IMR-90 (cell line): ENCODE results near the gene PCNX4. TPM values are rescaled to one million over a fixed set of nuclear protein-coding genes. Genes with fewer than 3 reads are reported as not detected.

Experiments
- ATAC-seq: fragments of 200-7000 bp; cut with Tn5 transposase; 2 replicates; pipeline ENCODE4 v1.9.1; 2020; ENCODE audit warnings: low read depth, mild to moderate bottlenecking, moderate library complexity
- BruUV-seq: library from RNA; stranded (reverse); fragments of 400-500 nt; replicated peaks from 2 replicates; lab custom pipeline; 2021; lab: Mats Ljungman, UMichigan
- CTCF ChIA-PET: fragments of 300-600 bp; formaldehyde crosslinking; extraction: SDS; loops from one replicate; lab custom pipeline; 2021; ENCODE audit warnings: antibody characterized with exemption; lab: Yijun Ruan, JAX
- POLR2A ChIA-PET: fragments of 300-600 bp; sonication (Branson Sonifier 250); formaldehyde crosslinking; loops from one replicate; lab custom pipeline; 2022; ENCODE audit warnings: antibody characterized with exemption; ENCODE audit not compliant: unreplicated experiment; lab: Charles Lee
- DNase-seq: peaks from one replicate; pipeline ENCODE4 v3.0.0; 2013
- H2AFZ ChIP-seq: replicated peaks from 2 replicates; pipeline ENCODE3; 2013; ENCODE audit warnings: low read length, mild to moderate bottlenecking; ENCODE audit not compliant: poor library complexity
- H2AK5ac ChIP-seq: 2 replicates; pipeline ENCODE4 v1.6.1; 2013; ENCODE audit warnings: low read depth, low read length, inconsistent platforms
- H2AK9ac ChIP-seq: replicated peaks from 2 replicates; pipeline ENCODE3; 2013; ENCODE audit warnings: mild to moderate bottlenecking, low read depth, low read length, moderate library complexity; ENCODE audit not compliant: poor library complexity
- H2BK120ac ChIP-seq: 2 replicates; pipeline ENCODE4 v1.6.1; 2013; ENCODE audit warnings: low read depth, low read length, inconsistent platforms
- H2BK15ac ChIP-seq: 3 replicates; pipeline ENCODE4 v1.6.1; 2013; ENCODE audit warnings: low read depth, low read length, inconsistent platforms
- H2BK20ac ChIP-seq: 2 replicates; pipeline ENCODE4 v1.6.1; 2013; ENCODE audit warnings: low read depth, mild to moderate bottlenecking, inconsistent platforms, low read length, moderate library complexity
- H2BK5ac ChIP-seq: 2 replicates; pipeline ENCODE4 v1.6.1; 2013; ENCODE audit warnings: mild to moderate bottlenecking, low read depth, low read length, inconsistent platforms; ENCODE audit not compliant: poor library complexity, severe bottlenecking
- H3K14ac ChIP-seq: replicated peaks from 2 replicates; pipeline ENCODE4 v1.6.1; 2013; ENCODE audit warnings: low read depth, low read length, inconsistent platforms
- H3K18ac ChIP-seq: 2 replicates; pipeline ENCODE4 v1.6.1; 2013; ENCODE audit warnings: low read depth, low read length, control low read depth
- H3K23ac ChIP-seq: 2 replicates; pipeline ENCODE4 v1.6.1; 2013; ENCODE audit warnings: low read depth, low read length, inconsistent platforms
- H3K27ac ChIP-seq: 2 replicates; pipeline ENCODE4 v1.5.1; 2013; ENCODE audit warnings: mild to moderate bottlenecking, control low read depth, low read length; ENCODE audit not compliant: insufficient read depth
- H3K27me3 ChIP-seq: 2 replicates; pipeline ENCODE4 v1.6.1; 2013; ENCODE audit warnings: low read length; ENCODE audit not compliant: control insufficient read depth, insufficient read depth
- H3K36me3 ChIP-seq: 2 replicates; pipeline ENCODE4 v1.6.1; 2013; ENCODE audit warnings: low read length, mixed read lengths; ENCODE audit not compliant: control insufficient read depth, insufficient read depth
- H3K4ac ChIP-seq: 2 replicates; pipeline ENCODE4 v1.6.1; 2013; ENCODE audit warnings: low read depth, low read length, inconsistent platforms
- H3K4me1 ChIP-seq: 2 replicates; pipeline ENCODE4 v1.6.1; 2013; ENCODE audit warnings: low read length, mixed read lengths; ENCODE audit not compliant: control insufficient read depth, insufficient read depth
- H3K4me2 ChIP-seq: 2 replicates; pipeline ENCODE4 v1.6.1; 2013; ENCODE audit warnings: low read depth, mild to moderate bottlenecking, control low read depth, low read length, moderate library complexity
- H3K4me3 ChIP-seq: 2 replicates; pipeline ENCODE4 v1.5.1; 2013; ENCODE audit warnings: low read depth, mild to moderate bottlenecking, control low read depth, low read length, moderate library complexity; ENCODE audit not compliant: insufficient read depth
- H3K56ac ChIP-seq: 2 replicates; pipeline ENCODE4 v1.6.1; 2013; ENCODE audit warnings: low read length, inconsistent platforms; ENCODE audit not compliant: insufficient read depth; ENCODE audit errors: extremely low read depth
- H3K79me1 ChIP-seq, 2 experiments: 2 replicates each; pipeline ENCODE4 v1.6.1; 2013; ENCODE audit warnings: low read length in 2 of 2, inconsistent platforms in 1 of 2, low read depth in 1 of 2
- H3K9ac ChIP-seq: 2 replicates; pipeline ENCODE4 v1.6.1; 2013; ENCODE audit warnings: low read depth, low read length, control low read depth
- H3K9me1 ChIP-seq: 2 replicates; pipeline ENCODE4 v1.6.1; 2013; ENCODE audit warnings: low read length, inconsistent platforms; ENCODE audit not compliant: insufficient read depth
- H3K9me3 ChIP-seq: 2 replicates; pipeline ENCODE4 v1.6.1; 2013; ENCODE audit warnings: low read length; ENCODE audit not compliant: control insufficient read depth, insufficient read depth
- H4K20me1 ChIP-seq: 2 replicates; pipeline ENCODE4 v1.6.1; 2013; ENCODE audit warnings: low read length, inconsistent platforms; ENCODE audit not compliant: insufficient read depth
- H4K5ac ChIP-seq: 2 replicates; pipeline ENCODE4 v1.6.1; 2013; ENCODE audit warnings: mild to moderate bottlenecking, low read depth, low read length, control low read depth
- H4K8ac ChIP-seq, 2 experiments: 2 replicates each; pipeline ENCODE4 v1.6.1; 2013; ENCODE audit warnings: low read depth in 2 of 2, low read length in 2 of 2, control low read depth in 1 of 2, inconsistent platforms in 1 of 2
- H4K91ac ChIP-seq: 2 replicates; pipeline ENCODE4 v1.6.1; 2013; ENCODE audit warnings: low read depth, low read length, inconsistent platforms; ENCODE audit not compliant: insufficient read depth
- BHLHE40 ChIP-seq: fragments of 150-350 bp; IDR thresholded peaks from 2 replicates; pipeline ENCODE4 v1.6.1; 2016; ENCODE audit warnings: mild to moderate bottlenecking, low read depth, low read length
- CEBPB ChIP-seq: IDR thresholded peaks from 2 replicates; pipeline ENCODE4 v1.6.1; 2012; ENCODE audit warnings: low read depth, low read length, improper control_type of control experiment
- CHD1 ChIP-seq: IDR thresholded peaks from 2 replicates; pipeline ENCODE4 v1.6.1; 2012; ENCODE audit warnings: low read depth, low read length, improper control_type of control experiment
- CTCF ChIP-seq: conservative IDR thresholded peaks from 2 replicates; pipeline ENCODE4 v1.5.1; 2012; ENCODE audit warnings: mild to moderate bottlenecking, low read depth, low read length, improper control_type of control experiment
- ELK1 ChIP-seq: fragments of 150-350 bp; IDR thresholded peaks from 2 replicates; pipeline ENCODE4 v1.6.1; 2016; ENCODE audit warnings: low read depth, mild to moderate bottlenecking, low read length, moderate library complexity, borderline replicate concordance
- FOS ChIP-seq: fragments of 150-350 bp; IDR thresholded peaks from 2 replicates; pipeline ENCODE4 v1.6.1; 2016; ENCODE audit warnings: low read depth, low read length
- MAFK ChIP-seq: IDR thresholded peaks from 2 replicates; pipeline ENCODE4 v1.6.1; 2012; ENCODE audit warnings: low read depth, low read length, improper control_type of control experiment
- MAZ ChIP-seq: IDR thresholded peaks from 2 replicates; pipeline ENCODE4 v1.6.1; 2012; ENCODE audit warnings: low read depth, mild to moderate bottlenecking, low read length, improper control_type of control experiment, moderate library complexity, borderline replicate concordance
- MXI1 ChIP-seq: IDR thresholded peaks from 2 replicates; pipeline ENCODE4 v1.6.1; 2012; ENCODE audit warnings: low read depth, mild to moderate bottlenecking, low read length, moderate library complexity, borderline replicate concordance
- NFE2L2 ChIP-seq: fragments of 150-350 bp; IDR thresholded peaks from 2 replicates; pipeline ENCODE4 v1.6.1; 2016; ENCODE audit warnings: low read depth, mild to moderate bottlenecking, low read length
- POLR2A ChIP-seq: IDR thresholded peaks from 2 replicates; pipeline ENCODE4 v1.6.1; 2012; ENCODE audit warnings: mild to moderate bottlenecking, low read depth, low read length
- RAD21 ChIP-seq: IDR thresholded peaks from 2 replicates; pipeline ENCODE4 v1.6.1; 2012; ENCODE audit warnings: low read length, improper control_type of control experiment
- RCOR1 ChIP-seq: IDR thresholded peaks from 2 replicates; pipeline ENCODE4 v1.6.1; 2012; ENCODE audit warnings: mild to moderate bottlenecking, low read length, improper control_type of control experiment; ENCODE audit not compliant: insufficient replicate concordance
- RFX5 ChIP-seq: IDR thresholded peaks from 2 replicates; pipeline ENCODE4 v1.8.0; 2012; ENCODE audit warnings: low read depth, mild to moderate bottlenecking, low read length, moderate library complexity
- SMC3 ChIP-seq: fragments of 150-350 bp; IDR thresholded peaks from 2 replicates; pipeline ENCODE4 v1.6.1; 2016; ENCODE audit warnings: low read depth, mild to moderate bottlenecking, antibody characterized with exemption, low read length, moderate library complexity
- WGBS, 2 experiments: methylation state at CpG; one replicate each; pipeline versions ENCODE4 v1.1.5 to v1.1.7; 2013; ENCODE audit warnings: missing lambda C conversion rate in 2 of 2; ENCODE audit not compliant: insufficient read length in 1 of 2; ENCODE audit errors: extremely low coverage in 2 of 2; 5-methylcytosine and 5-hydroxymethylcytosine counted together
- dilution Hi-C: fragments of 300-500 bp; cut with HindIII; formaldehyde crosslinking; loops from one replicate; pipeline ENCODE4 v1.14.3; 2018; ENCODE audit warnings: low sequenced_read_pairs; ENCODE audit not compliant: unreplicated experiment
- in situ Hi-C: fragments of 300-500 bp; cut with MboI; formaldehyde crosslinking; loops from 3 replicates; pipeline ENCODE4 v1.14.3; 2019; ENCODE audit warnings: low sequenced_read_pairs, inconsistent platforms, mixed read lengths
- intact Hi-C: fragments of 100-400 bp; cut with micrococcal nuclease; formaldehyde crosslinking; loops from 2 replicates; pipeline ENCODE4 v1.10.0; 2022
- polyA plus RNA-seq, 3 experiments: library from polyadenylated mRNA; depleted of rRNA; stranded (reverse); fragments of >200 nt; gene quantifications; 2 replicates each; pipeline ENCODE4 v1.2.3, GENCODE V29; 2012; ENCODE audit warnings: low replicate concordance in 1 of 3
- total RNA-seq: library from RNA; depleted of rRNA; stranded (reverse); fragments of >200 nt; gene quantifications from 2 replicates; pipeline ENCODE4 v1.2.3, GENCODE V29; 2012
- TF ChIP-seq, protein P1 (sequence below): fragments of 150-350 bp; IDR thresholded peaks from 2 replicates; pipeline ENCODE4 v1.6.1; 2017; ENCODE audit warnings: mild to moderate bottlenecking, antibody characterized with exemption, low read length, low read depth

PCNX4 gene
- total and polyA plus RNA-seq, 2 of the 4 experiments (the other 2 are of a cell fraction), result 55.4 to 128 TPM

DNA sequence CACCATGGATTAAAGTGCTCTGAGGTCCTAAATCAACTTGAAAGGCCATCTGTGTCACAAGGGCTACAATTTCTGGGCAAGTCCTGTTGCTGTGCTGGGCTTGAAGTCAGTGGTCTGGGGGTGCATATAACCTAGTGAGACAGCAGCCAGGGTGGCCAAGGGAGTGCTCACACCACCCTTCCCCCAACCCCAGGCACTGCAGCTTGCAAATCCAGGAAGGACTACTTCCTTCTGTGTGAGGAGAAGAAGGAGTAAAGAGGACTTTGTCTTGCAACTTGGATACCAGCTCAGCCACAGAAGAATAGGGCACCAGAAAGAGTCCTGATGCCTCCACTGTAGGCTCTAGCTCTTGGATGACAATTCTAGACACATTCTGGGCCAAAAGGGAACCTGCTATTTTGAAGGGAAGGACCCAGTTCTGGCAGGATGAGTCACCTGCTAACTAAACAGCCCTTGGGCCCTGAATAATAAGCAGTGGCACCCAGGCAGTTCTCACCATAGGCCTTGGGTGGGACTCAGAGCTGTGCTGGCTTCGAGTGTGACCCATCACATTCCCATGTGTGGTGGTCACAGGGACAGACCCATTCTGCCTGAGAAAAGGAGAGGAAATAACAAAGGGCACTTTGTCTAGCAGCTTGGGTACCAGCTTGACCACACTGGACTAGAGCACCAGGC lies 106.0 kb downstream of the PCNX4 start:
- H3K14ac ChIP-seq, result no peak overlapping the region
- H4K20me1 ChIP-seq, result no peaks in the 10 kb centered on the region
- H2BK5ac ChIP-seq, result no peak overlapping the region
- no peak overlapping the region for H2BK15ac ChIP-seq
- H2BK20ac ChIP-seq, result no peak overlapping the region
- no peak overlapping the region for H3K4ac ChIP-seq
- WGBS, 2 experiments, result 40% methylated on average over 1 of the region's 1 CpG; no CpG with 5 or more reads in 1 of the 2 experiments
- H2AK5ac ChIP-seq, result no peak overlapping the region
- no peak overlapping the region for H4K91ac ChIP-seq
- no peak overlapping the region for H3K23ac ChIP-seq
- no peaks in the 10 kb centered on the region for H3K4me1 ChIP-seq
- H3K9me3 ChIP-seq, result no peaks in the 10 kb centered on the region
- H4K8ac ChIP-seq, result no peak overlapping the region
- H4K5ac ChIP-seq, result no peak overlapping the region
- no peak overlapping the region for H3K56ac ChIP-seq
- dilution Hi-C loops, result no loop called here
- H3K27ac ChIP-seq, result no peak overlapping the region
- intact Hi-C loops, result no loop called here
- H2AFZ ChIP-seq, result peak overlapping the region; percentile 23
- no peak overlapping the region for H3K9ac ChIP-seq
- peaks cover 5% of the 10 kb centered on the region for H3K27me3 ChIP-seq
- no peak overlapping the region for H2BK120ac ChIP-seq
- H3K4me2 ChIP-seq, result no peak overlapping the region
- DNase-seq (no peak), ATAC-seq (no peak)
- in situ Hi-C loops, result no loop called here
- H3K18ac ChIP-seq, result no peak overlapping the region
- no peaks in the 10 kb centered on the region for H3K9me1 ChIP-seq
- H2AK9ac ChIP-seq, result no peak overlapping the region
- BruUV-seq, result no TSS peak
- no peak overlapping the region for H3K4me3 ChIP-seq
- no peaks in the 10 kb centered on the region for H3K79me1 ChIP-seq
- no peaks in the 10 kb centered on the region for H3K36me3 ChIP-seq
- ChIA-PET POLR2A (no interaction called here), CTCF (no interaction called here)
- TF ChIP-seq RAD21, result no peak
- TF ChIP-seq CHD1, result no peak
- TF ChIP-seq RFX5, result no peak
- TF ChIP-seq MXI1, result no peak
- no peak for TF ChIP-seq BHLHE40
- no peak for TF ChIP-seq MAFK
- TF ChIP-seq CTCF, result no peak
- TF ChIP-seq SMC3, result no peak
- TF ChIP-seq, protein P1, sequence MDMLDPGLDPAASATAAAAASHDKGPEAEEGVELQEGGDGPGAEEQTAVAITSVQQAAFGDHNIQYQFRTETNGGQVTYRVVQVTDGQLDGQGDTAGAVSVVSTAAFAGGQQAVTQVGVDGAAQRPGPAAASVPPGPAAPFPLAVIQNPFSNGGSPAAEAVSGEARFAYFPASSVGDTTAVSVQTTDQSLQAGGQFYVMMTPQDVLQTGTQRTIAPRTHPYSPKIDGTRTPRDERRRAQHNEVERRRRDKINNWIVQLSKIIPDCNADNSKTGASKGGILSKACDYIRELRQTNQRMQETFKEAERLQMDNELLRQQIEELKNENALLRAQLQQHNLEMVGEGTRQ, result no peak
- TF ChIP-seq MAZ, result no peak
- TF ChIP-seq CEBPB, result no peak
- TF ChIP-seq FOS, result no peak
- TF ChIP-seq POLR2A, result no peak
- TF ChIP-seq NFE2L2, result no peak
- TF ChIP-seq ELK1, result no peak
- TF ChIP-seq RCOR1, result no peak
